Neural progenitor cell (in vitro differentiated cells): ENCODE results near the gene TNFRSF13B. TPM values are rescaled to one million over a fixed set of nuclear protein-coding genes. Genes with fewer than 3 reads are reported as not detected.

Source experiments
- DNase-seq: peaks from one replicate; pipeline ENCODE4 v3.0.0-alpha.2; 2016; ENCODE audit warnings: low spot score
- H2AFZ ChIP-seq: fragments of 200-600 bp; sonication (generic); replicated peaks from 2 replicates; pipeline ENCODE4 v1.6.1; 2016; ENCODE audit warnings: antibody characterized with exemption
- H3F3A ChIP-seq: fragments of 200-600 bp; sonication (generic); 2 replicates; pipeline ENCODE4 v1.6.1; 2016; ENCODE audit warnings: antibody characterized with exemption, low read depth
- H3K27ac ChIP-seq: fragments of 200-600 bp; sonication (generic); 2 replicates; pipeline ENCODE4 v1.5.1; 2016; ENCODE audit warnings: mild to moderate bottlenecking
- H3K27me3 ChIP-seq: fragments of 200-600 bp; sonication (generic); 2 replicates; pipeline ENCODE4 v1.6.1; 2016; ENCODE audit warnings: mild to moderate bottlenecking, moderate library complexity
- H3K36me3 ChIP-seq: fragments of 200-600 bp; sonication (generic); 2 replicates; pipeline ENCODE4 v1.5.1; 2016
- H3K4me1 ChIP-seq: fragments of 200-600 bp; sonication (generic); 2 replicates; pipeline ENCODE4 v1.6.1; 2016; ENCODE audit warnings: mixed run types
- H3K4me2 ChIP-seq: fragments of 200-600 bp; sonication (generic); 2 replicates; pipeline ENCODE4 v1.6.1; 2016
- H3K4me3 ChIP-seq: fragments of 200-600 bp; sonication (generic); 2 replicates; pipeline ENCODE4 v1.5.1; 2016
- H3K79me2 ChIP-seq: fragments of 200-600 bp; sonication (generic); 2 replicates; pipeline ENCODE4 v1.6.1; 2016; ENCODE audit warnings: low read depth
- H3K9ac ChIP-seq: fragments of 200-600 bp; sonication (generic); 2 replicates; pipeline ENCODE4 v1.6.1; 2016
- H3K9me3 ChIP-seq: fragments of 200-600 bp; sonication (generic); 2 replicates; pipeline ENCODE4 v1.5.1; 2016; ENCODE audit warnings: low read depth
- H4K20me1 ChIP-seq: fragments of 200-600 bp; sonication (generic); 2 replicates; pipeline ENCODE4 v1.6.1; 2016; ENCODE audit warnings: low read depth
- H3K27ac Mint-ChIP-seq: 3 replicates; pipeline ENCODE4 v1.8.0; 2021; ENCODE audit warnings: mixed read lengths
- H3K27me3 Mint-ChIP-seq: 2 replicates; pipeline ENCODE4 v1.8.0; 2022; ENCODE audit warnings: low read depth, mild to moderate bottlenecking, inconsistent platforms, moderate library complexity, mixed read lengths; ENCODE audit not compliant: insufficient read depth
- H3K36me3 Mint-ChIP-seq: 3 replicates; pipeline ENCODE4 v1.8.0; 2021; ENCODE audit warnings: mixed read lengths
- H3K4me1 Mint-ChIP-seq: 3 replicates; pipeline ENCODE4 v1.8.0; 2021; ENCODE audit warnings: mixed read lengths
- H3K4me3 Mint-ChIP-seq: 3 replicates; pipeline ENCODE4 v1.8.0; 2021; ENCODE audit warnings: mild to moderate bottlenecking, moderate library complexity, mixed read lengths
- H3K9me3 Mint-ChIP-seq: 3 replicates; pipeline ENCODE4 v1.8.0; 2020; ENCODE audit warnings: mixed read lengths
- CTCF ChIP-seq: fragments of 200-600 bp; sonication (generic); IDR thresholded peaks from 2 replicates; pipeline ENCODE4 v1.5.1; 2017; ENCODE audit warnings: antibody characterized with exemption, mild to moderate bottlenecking
- EZH2 ChIP-seq: fragments of 200-600 bp; sonication (generic); IDR thresholded peaks from 2 replicates; pipeline ENCODE4 v1.6.1; 2017; ENCODE audit warnings: antibody characterized with exemption, mild to moderate bottlenecking, moderate library complexity
- EZH2phosphoT487 ChIP-seq: fragments of 200-600 bp; sonication (generic); IDR thresholded peaks from 2 replicates; pipeline ENCODE4 v1.6.1; 2017; ENCODE audit warnings: antibody characterized with exemption
- total RNA-seq: library from RNA; depleted of rRNA; stranded (reverse); fragments of >200 nt; gene quantifications from 2 replicates; pipeline ENCODE4 v1.2.3, GENCODE V29; 2015; ENCODE audit warnings: low replicate concordance

The TNFRSF13B gene
- total RNA-seq, 1 donor from 2014 or later: not detected

DNA sequence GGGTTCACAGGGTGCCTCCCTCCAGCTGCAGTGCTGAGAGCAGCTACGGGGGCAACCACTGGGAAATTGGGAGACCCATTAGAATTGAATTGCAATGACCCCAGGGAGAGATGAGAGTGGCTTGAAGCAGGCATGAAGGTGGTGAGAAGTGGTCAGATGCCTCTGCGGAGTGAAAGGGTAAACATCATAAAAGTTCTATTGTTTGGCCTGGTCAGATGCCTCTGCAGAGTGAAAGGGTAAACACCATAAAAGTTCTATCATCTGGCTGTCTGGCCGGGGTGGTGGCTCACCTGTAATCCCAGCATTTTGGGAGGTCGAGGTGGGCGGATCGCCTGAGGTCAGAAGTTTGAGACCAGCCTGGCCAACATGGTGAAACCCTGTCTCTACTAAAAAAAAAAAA lies 53.5 kb downstream of the TNFRSF13B start:
- Histone ChIP-seq H3K9me3 (no peaks in the 10 kb centered on the region), H4K20me1 (no peaks in the 10 kb centered on the region), H3K79me2 (no peaks in the 10 kb centered on the region), H3K36me3 (no peaks in the 10 kb centered on the region), H3F3A (no peaks in the 10 kb centered on the region), H3K4me1 (no peaks in the 10 kb centered on the region), H3K27ac (no peak overlapping the region), H2AFZ (no peak overlapping the region), H3K4me2 (no peak overlapping the region), H3K4me3 (no peak overlapping the region), H3K27me3 (no peaks in the 10 kb centered on the region), H3K9ac (no peak overlapping the region)
- H3K4me3 Mint-ChIP-seq: no peak overlapping the region
- TF ChIP-seq EZH2phosphoT487: no peak
- TF ChIP-seq EZH2: no peak
- no peak for TF ChIP-seq CTCF
- H3K27ac Mint-ChIP-seq: no peak overlapping the region
- no peaks in the 10 kb centered on the region for H3K4me1 Mint-ChIP-seq
- no peaks in the 10 kb centered on the region for H3K9me3 Mint-ChIP-seq
- H3K36me3 Mint-ChIP-seq: no peaks in the 10 kb centered on the region
- peaks cover 2% of the 10 kb centered on the region for H3K27me3 Mint-ChIP-seq
- no peak for DNase-seq

DNA sequence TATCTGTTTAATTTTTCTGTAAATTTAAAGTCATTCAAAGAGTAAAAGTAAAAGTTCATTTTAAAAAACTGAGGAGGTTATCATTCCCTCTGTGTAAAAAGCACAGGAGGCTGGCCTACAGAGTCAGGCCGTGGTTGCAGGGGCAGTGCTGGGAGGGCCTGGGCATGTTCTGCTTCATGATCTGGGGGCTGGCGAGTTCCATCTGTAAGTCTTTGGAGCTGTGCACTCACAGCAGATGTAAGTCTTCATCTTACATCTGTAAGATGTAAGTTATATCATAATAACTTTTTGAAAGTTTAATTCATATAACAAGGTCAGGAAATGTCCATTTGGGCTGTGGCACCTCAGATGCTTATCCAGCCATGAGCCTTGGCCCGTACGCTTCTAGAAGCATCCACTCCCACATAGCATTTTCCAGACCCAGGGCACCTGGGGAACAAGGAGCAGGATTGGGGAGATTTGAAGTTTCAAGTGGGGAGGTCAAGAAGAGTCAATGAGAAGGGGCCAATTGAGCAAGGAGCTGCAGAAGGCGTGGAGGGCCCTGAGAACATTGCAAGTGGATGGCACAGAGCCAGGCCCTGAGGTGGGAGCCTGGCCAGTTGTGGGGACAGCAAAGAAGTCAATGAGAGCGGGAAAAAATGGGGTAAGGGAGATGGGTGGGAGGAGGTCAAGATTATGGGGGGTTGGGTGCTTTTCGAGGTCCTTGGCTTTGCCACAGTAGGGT lies 54.1 kb downstream of the TNFRSF13B start:
- Histone ChIP-seq H3K4me2 (no peak overlapping the region), H3K79me2 (no peaks in the 10 kb centered on the region), H2AFZ (no peak overlapping the region), H3K27me3 (no peaks in the 10 kb centered on the region), H3K4me1 (no peaks in the 10 kb centered on the region), H3K9me3 (no peaks in the 10 kb centered on the region), H3F3A (no peaks in the 10 kb centered on the region), H3K36me3 (no peaks in the 10 kb centered on the region), H3K27ac (no peak overlapping the region), H4K20me1 (no peaks in the 10 kb centered on the region), H3K9ac (no peak overlapping the region), H3K4me3 (no peak overlapping the region)
- no peak overlapping the region for H3K27ac Mint-ChIP-seq
- H3K9me3 Mint-ChIP-seq: no peaks in the 10 kb centered on the region
- H3K27me3 Mint-ChIP-seq: peaks cover 2% of the 10 kb centered on the region
- no peak overlapping the region for H3K4me3 Mint-ChIP-seq
- no peaks in the 10 kb centered on the region for H3K36me3 Mint-ChIP-seq
- TF ChIP-seq EZH2 (no peak), EZH2phosphoT487 (no peak), CTCF (no peak)
- DNase-seq: no peak
- no peaks in the 10 kb centered on the region for H3K4me1 Mint-ChIP-seq

GRCh38 chr17:16916557-16916920 lies 55.4 kb downstream of the TNFRSF13B start:
- H3K9me3 Mint-ChIP-seq: no peaks in the 10 kb centered on the region

More at GRCh38 chr17:16916557-16916920, 55.4 kb downstream of the TNFRSF13B start:
- no peaks in the 10 kb centered on the region for H3K4me1 ChIP-seq
- no peak overlapping the region for H3K27ac ChIP-seq
- no peaks in the 10 kb centered on the region for H3K36me3 Mint-ChIP-seq
- H3K9ac ChIP-seq: no peak overlapping the region
- DNase-seq: no peak
- H3K4me2 ChIP-seq: no peak overlapping the region
- no peaks in the 10 kb centered on the region for H4K20me1 ChIP-seq
- peaks cover 4% of the 10 kb centered on the region for H3K27me3 Mint-ChIP-seq
- TF ChIP-seq CTCF (no peak), EZH2phosphoT487 (no peak)
- no peaks in the 10 kb centered on the region for H3K79me2 ChIP-seq
- H3K4me3 Mint-ChIP-seq: no peak overlapping the region
- no peaks in the 10 kb centered on the region for H3K27me3 ChIP-seq
- H2AFZ ChIP-seq: no peak overlapping the region
- no peaks in the 10 kb centered on the region for H3K9me3 ChIP-seq
- H3K27ac Mint-ChIP-seq: no peak overlapping the region
- H3F3A ChIP-seq: no peaks in the 10 kb centered on the region
- H3K36me3 ChIP-seq: no peaks in the 10 kb centered on the region
- peaks cover 5% of the 10 kb centered on the region for H3K4me1 Mint-ChIP-seq
- no peak overlapping the region for H3K4me3 ChIP-seq
